Measurements from ENCODE around the gene ZNF438.

The ZNF438 gene

DNA sequence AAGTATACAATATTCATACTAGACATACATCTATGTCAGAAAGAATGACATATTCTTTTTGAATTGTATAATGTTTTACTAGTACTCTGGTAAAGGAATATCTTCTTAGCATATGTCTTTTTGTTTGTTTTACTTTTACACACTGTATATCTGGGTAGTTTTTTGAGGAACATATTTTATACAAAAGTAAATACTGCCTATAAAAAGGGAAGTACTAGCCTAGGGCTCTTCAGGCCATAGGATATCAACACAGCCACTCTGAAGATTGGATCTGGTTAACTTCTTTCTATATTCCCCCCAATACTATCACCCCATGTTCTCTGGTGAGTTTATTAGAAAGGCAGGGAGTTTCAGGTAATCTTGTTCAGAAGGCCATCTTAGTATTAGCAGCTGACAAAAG, 134.6 kb downstream of the ZNF438 start:
- H3K4me3 ChIP-seq (ENCODE audit: low read depth, low read length): no peak overlapping the region

DNA sequence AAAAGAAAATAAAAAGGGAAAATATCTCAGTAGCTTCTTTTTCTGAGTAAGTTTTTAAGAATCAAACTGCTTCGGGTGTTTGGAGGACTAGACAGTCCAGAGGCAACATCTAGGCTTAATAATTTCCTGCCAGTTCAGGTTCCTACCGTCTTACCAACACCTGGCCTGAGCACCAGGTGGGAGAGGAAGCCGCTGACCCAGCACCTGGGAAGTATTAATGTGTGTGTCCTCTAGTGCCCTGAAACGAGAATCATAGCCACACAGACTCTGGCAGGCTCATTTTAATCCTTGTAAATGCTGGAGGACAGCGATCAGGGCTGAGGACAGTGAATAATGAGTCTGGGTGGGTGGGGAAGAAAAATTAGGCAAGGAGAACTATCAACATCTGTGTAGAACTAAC, 137.4 kb downstream of the ZNF438 start:
- no peak overlapping the region for H3K4me3 ChIP-seq (ENCODE audit: low read depth, low read length)

DNA sequence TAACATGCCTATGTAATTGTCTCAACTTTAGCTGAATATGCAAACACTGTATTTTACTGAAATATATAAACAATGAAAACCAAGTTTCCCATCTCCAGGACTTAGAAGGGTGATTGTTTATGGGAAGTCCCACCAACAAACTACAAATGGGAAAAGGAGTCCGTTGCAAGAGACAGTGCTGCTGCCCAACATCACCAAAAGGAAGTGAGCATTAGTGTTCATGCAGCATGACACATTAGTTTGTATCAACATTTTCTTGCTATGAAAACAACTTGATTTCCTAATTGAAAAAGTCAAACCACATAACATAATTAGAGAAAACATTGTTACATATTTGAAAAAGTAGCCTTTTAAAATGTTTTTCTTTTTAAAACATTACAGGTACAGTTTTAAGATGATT, 138.5 kb downstream of the ZNF438 start:
- H3K4me3 ChIP-seq (ENCODE audit: low read depth, low read length): no peak overlapping the region

DNA sequence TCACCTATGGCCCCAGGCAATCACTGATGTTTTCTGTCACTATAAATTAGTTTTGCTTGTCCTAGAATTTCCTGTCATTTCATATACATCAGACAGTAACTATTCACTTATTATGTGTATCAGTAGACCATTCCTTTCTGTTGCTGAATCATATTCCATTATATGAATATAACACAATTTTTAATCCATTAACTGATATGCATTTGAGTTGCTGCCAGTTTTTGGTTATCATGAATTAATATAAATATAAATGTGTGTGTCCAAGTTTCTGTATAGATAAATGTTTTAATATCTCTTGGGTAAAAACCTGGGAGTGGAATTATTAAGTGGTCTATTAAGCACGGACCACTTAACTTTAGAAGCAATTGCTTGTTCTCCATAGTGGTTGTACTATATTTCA, 143.8 kb downstream of the ZNF438 start:
- no peak overlapping the region for H3K4me3 ChIP-seq (ENCODE audit: low read depth, low read length)

DNA sequence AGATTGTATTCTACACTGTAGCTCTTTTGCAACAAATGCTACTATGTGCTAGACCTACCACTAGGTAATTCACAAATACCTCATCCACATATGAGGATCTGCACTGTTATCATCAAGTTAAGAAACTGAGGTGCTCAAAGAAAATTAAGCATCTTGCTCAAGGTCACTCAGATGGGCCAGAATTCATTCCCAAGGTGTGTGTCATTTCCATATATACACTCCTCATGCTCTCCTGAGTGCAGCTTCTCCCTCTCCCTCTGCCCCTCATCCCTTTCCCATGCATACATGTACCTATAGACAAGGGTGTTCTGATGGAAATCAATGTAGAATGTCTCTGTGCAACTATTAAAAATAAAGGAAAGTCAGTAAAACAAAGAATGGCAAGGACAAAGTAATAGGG, 146.2 kb downstream of the ZNF438 start:
- H3K4me3 ChIP-seq (ENCODE audit: low read depth, low read length): no peak overlapping the region

DNA sequence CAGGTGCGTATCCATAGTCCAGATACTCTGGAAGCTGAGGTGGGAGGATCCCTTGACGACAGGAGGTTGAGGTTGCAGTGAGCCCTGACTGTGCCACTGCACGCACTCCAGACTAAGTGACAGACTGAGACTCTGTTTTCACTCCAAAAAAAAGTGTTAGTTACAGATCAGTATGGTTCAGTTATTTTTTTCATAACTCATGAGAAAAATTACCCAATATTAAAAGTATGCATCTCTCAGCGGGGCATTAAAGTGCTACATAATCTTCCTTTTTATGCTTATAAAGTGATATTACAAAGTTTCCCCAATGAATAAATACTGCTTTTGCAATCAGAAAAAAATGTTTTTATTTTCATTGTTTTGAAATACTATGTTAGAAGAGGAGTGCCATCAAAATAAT, 147.9 kb downstream of the ZNF438 start:
- no peak overlapping the region for H3K4me3 ChIP-seq (ENCODE audit: low read depth, low read length)

DNA sequence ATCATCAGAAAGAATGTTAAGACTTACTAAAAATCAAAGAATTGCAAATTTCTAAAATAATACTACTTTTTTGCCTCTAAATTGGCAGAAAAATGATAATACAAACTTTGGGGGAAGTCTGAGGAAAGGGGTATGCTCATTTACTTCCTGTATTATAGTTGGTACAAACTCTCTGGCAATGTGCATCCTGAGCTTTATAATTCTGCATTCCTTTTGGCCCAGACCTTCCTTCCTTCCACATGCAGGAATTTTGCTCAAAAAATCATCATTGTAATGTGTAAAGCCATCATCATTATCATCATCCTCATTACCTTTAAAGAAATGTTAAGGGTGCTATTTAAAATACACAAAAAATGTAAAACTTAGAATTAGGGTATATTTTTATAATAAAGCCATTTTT, 148.5 kb downstream of the ZNF438 start:
- H3K4me3 ChIP-seq (ENCODE audit: low read depth, low read length): no peak overlapping the region

DNA sequence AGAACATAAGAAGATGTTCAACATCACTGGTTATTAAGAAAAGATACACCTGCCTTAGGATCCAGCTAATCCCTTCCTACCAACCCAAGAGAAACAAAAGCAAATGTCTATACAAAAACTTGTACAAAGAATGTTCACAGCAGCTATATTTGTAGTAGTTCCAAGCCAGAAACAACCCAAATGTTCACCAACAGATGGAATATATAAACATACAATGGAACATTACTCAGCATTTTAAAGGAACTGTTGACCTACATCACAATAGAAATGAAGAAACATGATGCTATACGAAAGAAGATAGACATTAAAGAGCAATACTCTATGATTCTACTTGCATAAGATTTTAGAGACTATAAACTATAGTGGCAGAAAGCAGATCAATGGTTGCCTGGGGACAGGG, 149.4 kb downstream of the ZNF438 start:
- H3K4me3 ChIP-seq (ENCODE audit: low read depth, low read length): no peak overlapping the region

DNA sequence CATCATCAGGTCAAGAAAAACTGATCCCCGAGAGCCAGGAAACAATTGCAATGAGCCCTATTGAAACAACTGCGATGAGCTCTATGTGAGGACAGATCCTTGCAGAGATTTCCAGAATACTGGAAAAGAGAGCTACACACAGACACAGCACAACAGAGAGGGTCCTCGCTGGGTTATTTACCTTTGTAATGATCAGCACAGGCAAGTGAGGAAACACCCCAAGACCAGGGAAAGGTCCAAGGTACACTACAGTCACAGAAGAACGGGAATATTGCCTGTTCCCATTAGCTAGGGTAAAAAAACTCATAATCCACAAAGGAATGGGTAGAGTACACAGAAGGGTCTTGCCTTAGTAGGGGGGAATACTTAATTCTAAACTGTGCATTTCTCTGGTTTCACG, 152.7 kb downstream of the ZNF438 start:
- H3K4me3 ChIP-seq (ENCODE audit: low read depth, low read length): no peak overlapping the region

DNA sequence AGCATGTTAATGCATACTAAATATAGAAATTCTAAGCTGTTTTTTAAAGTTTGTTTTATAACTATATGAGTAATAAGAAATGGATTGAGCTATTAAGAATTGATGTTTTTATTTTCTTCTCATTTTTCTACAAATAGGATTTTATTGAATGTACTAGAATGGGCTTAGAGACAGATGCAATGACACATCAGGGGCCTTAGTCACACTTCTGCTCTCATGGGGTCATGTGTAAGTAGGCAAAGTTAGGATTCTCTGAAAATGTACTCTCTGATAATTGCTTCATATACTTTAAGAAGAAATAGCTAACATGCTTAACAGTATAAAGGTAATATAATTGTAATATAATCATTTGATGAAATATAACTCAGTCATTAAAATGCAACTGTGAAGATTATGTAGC, 154.6 kb downstream of the ZNF438 start:
- no peak overlapping the region for H3K4me3 ChIP-seq (ENCODE audit: low read depth, low read length)

DNA sequence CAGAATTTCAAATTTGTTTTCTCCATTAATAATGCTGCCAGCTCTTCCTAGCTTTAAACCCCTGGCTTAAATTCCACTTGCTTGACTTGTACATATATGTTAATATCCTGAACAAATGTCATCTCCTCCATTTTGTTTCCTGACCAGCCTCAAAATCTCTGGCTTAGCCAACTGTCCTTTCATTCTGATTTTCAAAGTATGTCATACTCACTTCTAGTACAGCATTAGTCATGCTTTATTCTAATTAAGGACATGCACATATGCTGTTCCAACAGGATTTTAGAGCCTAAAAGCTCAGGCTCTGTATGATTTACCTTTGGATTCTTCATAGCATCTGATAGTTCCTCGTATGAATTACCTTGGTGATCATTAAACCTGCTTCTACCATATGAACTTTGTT, 158.3 kb downstream of the ZNF438 start:
- H3K4me3 ChIP-seq (ENCODE audit: low read depth, low read length): no peak overlapping the region

DNA sequence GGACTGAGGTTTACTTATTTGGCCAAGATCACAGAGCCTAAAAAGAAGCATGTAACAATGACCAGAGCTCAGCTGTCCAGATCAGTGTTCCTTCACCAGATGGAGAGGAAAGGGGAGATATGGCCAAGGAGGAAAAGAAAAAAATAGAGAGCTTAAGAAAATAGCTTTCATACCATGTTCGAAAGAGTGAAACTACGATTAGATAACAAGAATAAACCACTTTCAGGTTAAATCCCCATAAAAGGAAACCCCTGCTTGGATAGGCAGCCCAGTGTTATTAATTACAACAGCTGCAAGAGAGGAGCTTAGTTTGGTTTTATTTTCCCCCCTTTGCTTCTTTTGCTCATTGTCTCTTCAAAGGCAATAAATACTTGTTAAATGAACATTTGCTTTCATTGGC, 160.8 kb downstream of the ZNF438 start:
- no peak overlapping the region for H3K4me3 ChIP-seq (ENCODE audit: low read depth, low read length)

DNA sequence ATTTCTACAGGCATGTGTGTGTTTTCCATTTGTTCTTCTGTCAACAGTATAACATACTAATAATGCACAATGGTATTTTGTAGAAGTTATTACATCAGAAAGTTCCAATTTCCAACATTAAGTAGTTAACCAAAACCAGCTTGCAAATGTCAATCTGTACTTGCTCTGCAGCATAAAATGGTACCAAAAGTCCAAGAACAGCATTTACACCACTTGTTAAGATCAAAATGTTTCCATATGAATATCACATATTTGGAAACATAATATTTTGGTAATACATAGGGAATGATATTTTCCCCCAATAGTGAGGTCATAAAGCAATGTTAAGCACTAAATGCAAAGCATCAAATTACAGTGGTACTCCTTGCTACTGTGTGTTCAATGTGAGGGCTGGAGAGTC, 162.1 kb downstream of the ZNF438 start:
- no peak overlapping the region for H3K4me3 ChIP-seq (ENCODE audit: low read depth, low read length)

DNA sequence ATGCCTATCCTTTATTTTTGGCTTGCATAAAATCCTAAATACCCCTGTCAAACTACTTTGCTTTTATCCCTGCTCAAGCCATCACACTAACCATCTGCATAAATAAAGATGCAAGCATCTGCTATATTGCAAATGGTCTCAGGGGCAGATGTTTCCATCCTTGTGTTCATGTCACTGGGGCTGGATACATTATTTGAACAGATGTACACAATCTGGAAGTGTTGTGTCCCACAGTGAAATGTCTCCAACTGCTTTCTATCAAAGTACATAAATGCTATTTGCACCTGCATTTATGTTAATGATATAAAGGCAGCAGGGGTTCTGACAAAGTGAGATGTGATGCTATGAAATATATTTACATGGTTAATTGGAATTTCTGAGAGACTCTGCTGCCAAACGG, 163.1 kb downstream of the ZNF438 start:
- no peak overlapping the region for H3K4me3 ChIP-seq (ENCODE audit: low read depth, low read length)

DNA sequence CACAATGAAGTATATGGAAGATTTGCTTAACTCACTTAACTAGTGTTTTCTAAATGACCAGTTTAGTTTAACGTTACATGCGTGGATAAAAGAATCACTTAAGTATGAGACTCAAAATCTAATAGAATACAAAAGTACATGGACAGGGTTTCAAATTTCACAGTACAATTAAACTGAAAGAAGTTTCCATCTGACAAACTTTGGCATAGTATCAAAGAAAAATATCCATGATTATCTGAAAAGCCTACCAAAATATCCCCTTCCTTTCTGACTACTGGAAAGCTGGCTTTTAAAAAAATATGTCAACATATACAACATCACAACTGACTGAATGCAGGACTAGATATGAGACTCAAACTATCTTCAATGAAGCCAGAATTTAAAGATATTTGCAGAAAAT, 164.8 kb downstream of the ZNF438 start:
- H3K4me3 ChIP-seq (ENCODE audit: low read depth, low read length): no peak overlapping the region

DNA sequence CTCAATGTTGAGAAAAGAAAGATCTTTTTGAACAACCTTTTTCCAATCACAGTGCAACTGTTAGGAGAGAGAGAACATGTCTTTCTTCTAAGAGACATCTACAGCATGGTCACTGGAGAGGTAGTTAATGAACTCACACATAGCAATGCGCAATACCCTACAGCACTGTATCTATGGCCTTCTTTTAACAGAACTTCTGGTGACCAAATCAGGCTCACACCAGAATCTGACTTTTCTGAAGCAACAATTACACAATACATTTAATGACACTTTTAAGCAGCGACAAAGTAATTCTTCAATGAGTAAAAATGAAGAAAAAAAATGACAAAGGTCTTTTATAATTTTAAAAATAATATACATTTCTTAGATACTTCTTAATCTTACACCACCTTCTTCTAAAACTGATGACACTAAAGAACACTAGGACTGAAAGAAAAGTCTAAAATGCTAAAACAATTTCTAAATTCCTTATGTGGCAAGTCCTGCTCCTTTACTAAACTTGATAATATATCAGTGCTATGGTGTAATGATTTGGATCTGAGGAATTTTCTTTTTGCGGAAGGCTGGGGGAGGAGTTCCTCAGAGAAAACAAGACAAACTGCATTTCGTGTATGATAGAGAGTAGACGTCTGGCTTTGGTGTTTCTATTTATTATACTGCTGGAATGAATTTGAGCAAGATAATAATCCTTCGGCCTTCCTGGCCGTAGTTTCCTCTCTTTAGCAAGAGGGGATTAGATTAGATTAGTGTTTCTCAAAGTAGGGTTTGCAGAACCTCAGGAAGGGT, 166.3 kb downstream of the ZNF438 start:
- no peak overlapping the region for H3K4me3 ChIP-seq (ENCODE audit: low read depth, low read length)

DNA sequence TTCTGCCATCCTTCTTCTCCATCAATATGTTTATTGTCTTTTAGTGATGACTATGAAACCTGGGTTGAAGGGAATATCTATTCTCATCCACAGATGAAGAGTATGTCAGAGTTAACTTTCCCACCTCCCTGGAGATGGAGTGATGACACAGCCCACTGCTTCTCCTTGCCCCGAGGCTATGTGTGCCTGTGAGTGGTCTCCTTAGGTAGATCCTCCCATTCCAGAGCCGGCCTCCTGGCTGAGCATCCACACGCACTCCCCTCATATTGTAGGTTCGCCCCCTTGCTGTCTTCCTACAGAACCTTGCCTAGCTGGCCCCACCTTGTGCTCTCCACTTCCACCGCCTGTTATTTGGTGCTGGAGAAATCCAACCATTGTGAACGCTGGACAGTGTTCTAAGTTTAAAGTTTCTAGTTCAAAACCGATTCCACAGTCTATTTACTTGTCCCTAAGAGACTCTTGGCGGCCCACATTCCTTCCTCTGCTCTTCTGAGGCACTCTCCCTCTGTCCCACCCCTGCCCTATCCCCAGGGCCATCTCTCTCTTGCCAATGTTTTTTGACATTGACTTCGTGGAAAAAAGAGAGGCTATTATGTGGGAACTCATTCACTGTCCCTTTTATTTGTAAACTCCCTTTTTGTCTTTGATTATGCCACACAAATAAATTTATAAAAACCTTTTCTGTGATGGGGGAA, 168.0 kb downstream of the ZNF438 start:
- H3K4me3 ChIP-seq (ENCODE audit: low read depth, low read length): no peak overlapping the region

DNA sequence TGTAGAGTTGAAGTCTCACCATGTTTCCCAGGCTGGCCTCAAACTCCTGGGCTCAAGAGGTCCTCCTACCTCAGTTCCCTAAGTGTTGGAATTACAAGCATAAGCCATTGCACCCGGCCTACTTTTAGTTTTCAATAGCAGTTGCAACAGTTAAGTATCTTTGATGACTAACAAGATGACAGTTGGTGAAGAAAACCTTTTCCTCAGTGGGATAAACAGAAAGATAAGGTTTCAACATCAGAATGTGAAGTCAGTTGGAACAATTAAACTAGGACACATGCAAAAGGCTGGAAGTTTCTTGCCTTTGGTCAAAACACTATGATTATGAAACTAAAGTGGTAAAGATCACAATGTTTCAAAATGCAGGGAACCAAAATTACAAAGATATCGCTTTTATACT, 169.2 kb downstream of the ZNF438 start:
- H3K4me3 ChIP-seq (ENCODE audit: low read depth, low read length): no peak overlapping the region

DNA sequence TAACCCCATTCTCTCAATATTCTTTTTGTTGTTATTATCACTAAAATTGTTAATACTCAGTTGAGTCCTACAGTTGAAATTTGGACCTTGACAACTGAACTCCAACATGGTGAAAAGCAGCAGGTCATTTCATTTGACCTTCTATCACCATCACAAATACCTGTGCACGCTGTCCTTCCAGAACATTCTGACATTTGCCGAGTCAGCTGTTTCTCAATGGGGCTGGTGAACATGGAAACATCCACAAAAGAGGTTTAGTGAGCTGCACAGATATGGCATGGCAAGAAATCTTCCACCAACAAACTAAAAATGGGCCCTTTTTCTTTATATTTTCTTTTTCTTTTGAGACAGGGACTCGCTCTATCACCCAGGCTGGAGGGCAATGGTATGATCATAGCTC, 169.7 kb downstream of the ZNF438 start:
- no peak overlapping the region for H3K4me3 ChIP-seq (ENCODE audit: low read depth, low read length)

DNA sequence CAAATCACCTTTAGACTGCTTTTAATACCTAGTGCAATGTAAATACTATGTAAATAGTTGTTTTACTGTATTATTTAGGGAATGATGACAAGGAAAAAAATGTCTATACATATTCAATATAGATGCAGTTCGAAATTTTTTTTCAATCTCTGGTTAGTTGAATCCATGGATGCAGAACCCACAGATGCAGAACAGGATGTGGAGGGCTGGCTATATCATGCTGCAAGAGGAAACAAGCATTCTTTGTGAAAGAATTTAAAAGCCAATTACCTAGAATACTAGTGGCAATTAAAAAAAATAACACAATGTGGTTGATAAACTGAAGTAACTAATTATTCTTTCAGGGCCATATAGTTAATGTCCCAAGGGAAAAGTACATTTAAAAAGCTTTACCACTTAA, 170.4 kb downstream of the ZNF438 start:
- H3K4me3 ChIP-seq (ENCODE audit: low read depth, low read length): no peak overlapping the region

DNA sequence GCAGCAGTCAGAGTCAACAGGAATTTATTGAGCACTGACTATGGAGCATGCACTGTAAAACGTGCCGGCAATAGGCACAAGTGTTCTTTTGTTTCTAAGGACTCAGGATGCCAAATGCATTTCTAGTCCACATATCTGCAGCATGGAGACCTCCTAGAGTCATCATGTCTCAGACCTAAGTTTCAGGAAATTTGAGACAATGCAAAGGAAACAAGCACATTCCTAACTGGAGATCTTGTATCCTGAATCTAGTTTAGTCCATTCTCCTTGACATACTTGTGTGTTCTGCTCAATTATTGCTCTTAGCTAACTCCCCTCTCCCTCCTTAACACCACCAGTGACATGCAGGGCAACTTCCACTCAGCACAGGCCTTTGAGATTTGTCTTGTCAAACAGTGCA, 173.2 kb downstream of the ZNF438 start:
- H3K4me3 ChIP-seq (ENCODE audit: low read depth, low read length): no peak overlapping the region

DNA sequence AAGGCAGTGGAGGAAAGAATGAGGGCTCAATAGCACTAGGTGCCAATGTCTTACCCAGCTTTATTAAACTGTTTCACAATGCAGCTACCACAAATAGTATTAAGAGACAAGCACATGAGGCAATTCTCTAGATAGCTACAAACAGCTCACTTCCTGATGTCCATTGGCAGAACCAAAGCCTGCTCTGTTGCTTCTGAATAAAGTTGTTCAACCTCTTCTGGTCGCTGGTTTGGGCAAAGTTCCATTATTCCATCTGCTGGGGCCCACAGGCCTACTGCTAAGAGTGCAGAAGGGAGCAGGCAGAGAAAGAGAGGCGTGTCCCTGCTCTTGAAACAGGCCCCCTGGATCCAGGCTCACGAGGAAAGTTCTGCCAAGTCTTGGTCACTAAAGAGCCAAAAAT, 173.9 kb downstream of the ZNF438 start:
- H3K4me3 ChIP-seq (ENCODE audit: low read depth, low read length): no peak overlapping the region

DNA sequence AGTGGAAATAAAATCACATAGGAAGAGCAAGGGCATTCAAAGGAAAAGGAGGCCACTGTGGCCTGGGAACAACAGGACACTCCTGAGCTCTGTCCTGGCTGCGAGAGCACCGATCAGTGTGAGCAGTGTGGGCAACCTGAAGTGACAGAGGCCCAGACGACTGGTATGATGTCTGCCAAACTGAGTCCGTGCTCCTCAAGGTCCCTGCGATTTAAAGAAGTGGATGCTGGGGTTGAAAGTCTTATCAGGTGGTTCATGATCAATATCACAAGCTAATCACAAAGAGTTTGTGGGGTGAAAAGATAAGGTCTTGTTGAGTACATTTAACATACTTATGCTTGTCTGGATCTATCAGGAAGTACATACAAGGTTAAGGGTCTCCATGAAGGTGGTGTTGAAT, 176.5 kb downstream of the ZNF438 start:
- no peak overlapping the region for H3K4me3 ChIP-seq (ENCODE audit: low read depth, low read length)
